Ovary (tissue), 9 donors: ENCODE results near the gene TRIM63. TPM values are rescaled to one million over a fixed set of nuclear protein-coding genes. Genes with fewer than 3 reads are reported as not detected.

Experiments used
- DNase-seq, 5 donors: peaks; one replicate each; pipeline ENCODE4 v3.0.0-alpha.2; 2019 to 2020
- H3K27ac ChIP-seq, 2 donors: fragments of 200-600 bp; one replicate each; pipeline versions ENCODE4 v1.5.1 to v1.8.0; 2019 to 2022
- H3K27me3 ChIP-seq: fragments of 200-600 bp; one replicate; pipeline ENCODE4 v1.8.0; 2022
- H3K36me3 ChIP-seq: fragments of 200-600 bp; sonication (generic); one replicate; pipeline ENCODE4 v1.5.1; 2019
- H3K4me1 ChIP-seq: one replicate; pipeline ENCODE4 v1.8.1; 2013; ENCODE audit warnings: mild to moderate bottlenecking, moderate library complexity; ENCODE audit not compliant: insufficient read depth
- H3K4me3 ChIP-seq: fragments of 200-600 bp; sonication (generic); one replicate; pipeline ENCODE4 v1.5.1; 2017
- H3K9me3 ChIP-seq, 2 donors: fragments of 200-600 bp in 1 of 2; sonication (generic) in 1 of 2; one replicate each; pipeline versions ENCODE4 v1.5.1 to v1.8.1; 2013 to 2019; ENCODE audit warnings: mild to moderate bottlenecking in 1 of 2, moderate library complexity in 1 of 2
- CTCF ChIP-seq, 3 donors: fragments of 450-650 bp in 2 of 3; fragments of 200-600 bp in 1 of 3; IDR thresholded peaks; one replicate each; pipeline versions ENCODE4 v1.5.1 to v1.8.0; 2016 to 2022; ENCODE audit warnings: antibody characterized with exemption in 3 of 3, mild to moderate bottlenecking in 1 of 3
- EP300 ChIP-seq: sonication (generic); formaldehyde crosslinking; IDR thresholded peaks from one replicate; pipeline ENCODE4 v1.6.1; 2017; ENCODE audit warnings: antibody characterized with exemption
- POLR2A ChIP-seq: fragments of 450-650 bp; IDR thresholded peaks from one replicate; pipeline ENCODE4 v1.6.1; 2017; ENCODE audit warnings: antibody characterized with exemption, mild to moderate bottlenecking, moderate library complexity
- WGBS, 3 donors: extraction: QIAGEN DNeasy Blood & Tissue Kit in 1 of 3; methylation state at CpG; one replicate each; pipeline versions ENCODE4 v1.1.5 to v1.1.7; 2013 to 2017; 5-methylcytosine and 5-hydroxymethylcytosine counted together
- intact Hi-C, 4 donors: fragments of 100-400 bp; cut with DNase I; formaldehyde crosslinking; loops; one replicate each; pipeline versions ENCODE4 v1.11.0 to v1.15.1; 2022 to 2023
- polyA plus RNA-seq, 2 donors: library from polyadenylated mRNA; stranded (reverse); fragments of 200-250 nt in 1 of 2; fragments of 350-450 nt in 1 of 2; fragmentation: Illumina TruSeq in 1 of 2; extraction: RNeasy Lipid Tissue Mini Kit (QIAGEN cat#74804) in 1 of 2; gene quantifications; one replicate each; pipeline ENCODE4 v1.2.3, GENCODE V29; 2013 to 2014
- total RNA-seq, 7 donors: library from RNA; depleted of rRNA in 2 of 7; stranded (reverse); fragments of >200 nt in 2 of 7; fragmentation: NEBNext Ultra II Directional in 3 of 7; extraction: Animal tissue kit (Norgen Biotek cat#: 25700) in 3 of 7; gene quantifications; one replicate each; pipeline versions ENCODE4 v1.1.0 to v1.2.4, GENCODE V29; 2016 to 2023
- donor health status: DM: no; HTN: no; CAD: no; lungs with moderate emphysema.
- donor health status: DM: no; HTN: no; CAD: no.
- donor health status: Bipolar disorder and iron deficiency.
- donor health status: DM: yes; HTN: yes; CAD: no.
- donor health status: DM: no; HTN: no; CAD: no.
- donor health status: DM: yes; HTN: yes; CAD: no.

TRIM63 gene
- total and polyA plus RNA-seq, 9 donors, result 0.06 to 1.6 (median 0.20) TPM; not detected in 5

GRCh38 chr1:26031196-26031595, 36.2 kb downstream of the TRIM63 start:
- intact Hi-C loops, result loop anchor here in 2 of 4 donors (10.0 kb wide), 2 partner anchors 114 to 124 kb away; partner anchors contain the start of gene FAM110D (in 1 of the 2)
- Histone ChIP-seq H3K9me3 (no peaks in the 10 kb centered on the region), H3K27ac (no peak overlapping the region), H3K4me1 (peaks cover 1% of the 10 kb centered on the region), H3K4me3 (no peak overlapping the region), H3K27me3 (no peaks in the 10 kb centered on the region), H3K36me3 (no peaks in the 10 kb centered on the region)
- DNase-seq, result no peak
- 83 to 88% (median 84%) methylated on average over 4 of the region's 4 CpGs for WGBS, 3 donors
- no peak for TF ChIP-seq CTCF (IDR thresholded peaks at IDR 0.05)
- TF ChIP-seq EP300, result no peak
- no peak for TF ChIP-seq POLR2A

- intact Hi-C loops, result loop anchor here in 2 of 4 donors (10.0 kb wide), 2 partner anchors 115 to 125 kb away; partner anchors contain the start of gene FAM110D (in 1 of the 2)
- Histone ChIP-seq H3K4me1 (peaks cover 1% of the 10 kb centered on the region), H3K4me3 (no peak overlapping the region), H3K36me3 (no peaks in the 10 kb centered on the region), H3K27me3 (no peaks in the 10 kb centered on the region), H3K27ac (no peak overlapping the region), H3K9me3 (no peaks in the 10 kb centered on the region)
- no peak for DNase-seq
- WGBS, 3 donors, result 84 to 90% (median 85%) methylated on average over 7 of the region's 7 CpGs
- TF ChIP-seq CTCF (IDR thresholded peaks at IDR 0.05) (no peak), POLR2A (no peak), EP300 (no peak)
Observed at GRCh38 chr1:26029864-26030481, 37.5 kb downstream of the TRIM63 start.

- TF ChIP-seq EP300 (no peak), CTCF (IDR thresholded peaks at IDR 0.05) (no peak), POLR2A (no peak)
- no peak for DNase-seq
- WGBS, 3 donors, result 75 to 79% (median 77%) methylated on average over 15 of the region's 15 CpGs
- intact Hi-C loops, result no loop called here
- Histone ChIP-seq H3K9me3 (no peaks in the 10 kb centered on the region), H3K4me1 (no peaks in the 10 kb centered on the region), H3K27ac (no peak overlapping the region), H3K4me3 (no peak overlapping the region), H3K27me3 (no peaks in the 10 kb centered on the region), H3K36me3 (no peaks in the 10 kb centered on the region)
Observed at GRCh38 chr1:26029054-26029863, 38.2 kb downstream of the TRIM63 start.

GRCh38 chr1:26028490-26028980, 38.9 kb downstream of the TRIM63 start:
- no peak for DNase-seq
- no peaks in the 10 kb centered on the region for H3K36me3 ChIP-seq
- TF ChIP-seq EP300 (no peak), POLR2A (no peak), CTCF (IDR thresholded peaks at IDR 0.05) (no peak)
- H3K9me3 ChIP-seq, result no peaks in the 10 kb centered on the region
- intact Hi-C loops, result no loop called here
- no peak overlapping the region for H3K27ac ChIP-seq
- 69 to 80% (median 74%) methylated on average over 8 of the region's 8 CpGs for WGBS, 3 donors
- H3K27me3 ChIP-seq, result no peaks in the 10 kb centered on the region
- H3K4me1 ChIP-seq, result no peaks in the 10 kb centered on the region
- H3K4me3 ChIP-seq, result no peak overlapping the region
